HepG2 (cell line): ENCODE data around the gene TNS1. TPM values are rescaled to one million over a fixed set of nuclear protein-coding genes. Genes with fewer than 3 reads are reported as not detected.

Experiments used
- ASH2L ChIP-seq: fragments of 300-600, 200-600 bp; sonication (generic); IDR thresholded peaks from 2 replicates; pipeline ENCODE4 v1.7.0; 2017; ENCODE audit warnings: low read depth, mild to moderate bottlenecking, moderate library complexity, mixed read lengths, low read length; ENCODE audit not compliant: insufficient read length
- DPF2 ChIP-seq: sonication (generic); formaldehyde crosslinking; IDR thresholded peaks from 2 replicates; pipeline ENCODE4 v1.4.0; 2020; ENCODE audit warnings: mild to moderate bottlenecking, low read depth, missing genetic modification reagents, borderline replicate concordance
- FIP1L1 ChIP-seq: fragments of 200-400 bp; formaldehyde crosslinking; IDR thresholded peaks from 2 replicates; pipeline ENCODE4 v1.6.1; 2018; ENCODE audit warnings: low read depth, mild to moderate bottlenecking, low read length, moderate library complexity, borderline replicate concordance; ENCODE audit not compliant: insufficient read depth
- FOSL2 ChIP-seq: sonication (generic); formaldehyde crosslinking; IDR thresholded peaks from 2 replicates; pipeline ENCODE4 v1.4.0; 2020; ENCODE audit warnings: missing genetic modification reagents
- HIVEP1 ChIP-seq: sonication (generic); formaldehyde crosslinking; IDR thresholded peaks from 2 replicates; pipeline ENCODE4 v1.4.0; 2020; ENCODE audit warnings: mild to moderate bottlenecking, missing genetic modification reagents
- KDM2A ChIP-seq: sonication (generic); formaldehyde crosslinking; IDR thresholded peaks from 2 replicates; pipeline ENCODE4 v1.4.0; 2020; ENCODE audit warnings: low read depth, missing genetic modification reagents, borderline replicate concordance
- NPAS2 ChIP-seq: sonication (generic); formaldehyde crosslinking; IDR thresholded peaks from 2 replicates; pipeline ENCODE4 v1.8.0; 2022; ENCODE audit warnings: mild to moderate bottlenecking, missing genetic modification reagents, borderline replicate concordance
- NR2F1 ChIP-seq, 2 experiments: fragments of 450-650 bp in 1 of 2; formaldehyde crosslinking in 1 of 2; IDR thresholded peaks; 2 replicates each; pipeline versions ENCODE4 v1.5.0 to v1.6.1; 2016 to 2020; ENCODE audit warnings: mild to moderate bottlenecking in 1 of 2, missing compliant biosample characterization in 1 of 2, missing genetic modification reagents in 1 of 2, moderate library complexity in 1 of 2
- RXRA ChIP-seq: sonication (generic); formaldehyde crosslinking; IDR thresholded peaks from 2 replicates; pipeline ENCODE4 v1.5.1; 2020; ENCODE audit warnings: missing genetic modification reagents
- SAP130 ChIP-seq: IDR thresholded peaks from 2 replicates; pipeline ENCODE4 v1.6.1; 2016; ENCODE audit warnings: low read depth
- TBL1XR1 ChIP-seq: fragments of 150-350 bp; IDR thresholded peaks from 2 replicates; pipeline ENCODE4 v1.6.1; 2014; ENCODE audit warnings: borderline replicate concordance, low read length; ENCODE audit not compliant: partially characterized antibody
- ZBTB7A ChIP-seq: sonication (generic); formaldehyde crosslinking; IDR thresholded peaks from 2 replicates; pipeline ENCODE4 v1.8.0; 2022; ENCODE audit warnings: mild to moderate bottlenecking, missing genetic modification reagents
- ZIK1 ChIP-seq: sonication (generic); formaldehyde crosslinking; IDR thresholded peaks from 2 replicates; pipeline ENCODE4 v1.5.0; 2020; ENCODE audit warnings: mild to moderate bottlenecking, low read depth, missing genetic modification reagents, borderline replicate concordance
- ZNF264 ChIP-seq: sonication (generic); formaldehyde crosslinking; IDR thresholded peaks from 2 replicates; pipeline ENCODE4 v1.4.0; 2020; ENCODE audit warnings: missing genetic modification reagents
- ZNF292 ChIP-seq: sonication (generic); formaldehyde crosslinking; IDR thresholded peaks from 2 replicates; pipeline ENCODE4 v1.8.1; 2022; ENCODE audit warnings: mild to moderate bottlenecking, low read depth, missing genetic modification reagents, borderline replicate concordance
- polyA plus RNA-seq, 8 experiments: library from polyadenylated mRNA; depleted of rRNA in 3 of 8; stranded (reverse) in 7 of 8; unstranded in 1 of 8; fragments of >200 nt; fragmentation: Illumina TruSeq in 4 of 8; extraction: Trizol in 4 of 8; gene quantifications; 2 replicates each; pipeline versions ENCODE4 v1.2.1 to v1.2.3, GENCODE V29; 2011 to 2016; ENCODE audit warnings: low read depth in 4 of 8, missing spikeins in 1 of 8, mixed read lengths in 1 of 8; ENCODE audit not compliant: insufficient read depth in 1 of 8
- total RNA-seq, 5 experiments: library from RNA; depleted of rRNA; stranded (reverse); fragments of >200 nt; fragmentation: Illumina TruSeq; extraction: Trizol; gene quantifications; 2 replicates each; pipeline ENCODE4 v1.2.3, GENCODE V29; 2016; ENCODE audit warnings: low read depth in 1 of 5
- TF ChIP-seq, protein P1 (sequence below): sonication (generic); formaldehyde crosslinking; conservative IDR thresholded peaks from 2 replicates; pipeline ENCODE4 v1.4.0; 2020; ENCODE audit warnings: mild to moderate bottlenecking, missing genetic modification reagents, moderate library complexity
- TF ChIP-seq, protein P2 (sequence below): sonication (generic); formaldehyde crosslinking; IDR thresholded peaks from 2 replicates; pipeline ENCODE4 v1.5.1; 2020; ENCODE audit warnings: mild to moderate bottlenecking, missing genetic modification reagents, moderate library complexity

The TNS1 gene
- total and polyA plus RNA-seq, 2 of the 13 experiments (the other 11 are each of a cell fraction or from before 2014, with no cell fraction given): 1.9 to 118 TPM

DNA sequence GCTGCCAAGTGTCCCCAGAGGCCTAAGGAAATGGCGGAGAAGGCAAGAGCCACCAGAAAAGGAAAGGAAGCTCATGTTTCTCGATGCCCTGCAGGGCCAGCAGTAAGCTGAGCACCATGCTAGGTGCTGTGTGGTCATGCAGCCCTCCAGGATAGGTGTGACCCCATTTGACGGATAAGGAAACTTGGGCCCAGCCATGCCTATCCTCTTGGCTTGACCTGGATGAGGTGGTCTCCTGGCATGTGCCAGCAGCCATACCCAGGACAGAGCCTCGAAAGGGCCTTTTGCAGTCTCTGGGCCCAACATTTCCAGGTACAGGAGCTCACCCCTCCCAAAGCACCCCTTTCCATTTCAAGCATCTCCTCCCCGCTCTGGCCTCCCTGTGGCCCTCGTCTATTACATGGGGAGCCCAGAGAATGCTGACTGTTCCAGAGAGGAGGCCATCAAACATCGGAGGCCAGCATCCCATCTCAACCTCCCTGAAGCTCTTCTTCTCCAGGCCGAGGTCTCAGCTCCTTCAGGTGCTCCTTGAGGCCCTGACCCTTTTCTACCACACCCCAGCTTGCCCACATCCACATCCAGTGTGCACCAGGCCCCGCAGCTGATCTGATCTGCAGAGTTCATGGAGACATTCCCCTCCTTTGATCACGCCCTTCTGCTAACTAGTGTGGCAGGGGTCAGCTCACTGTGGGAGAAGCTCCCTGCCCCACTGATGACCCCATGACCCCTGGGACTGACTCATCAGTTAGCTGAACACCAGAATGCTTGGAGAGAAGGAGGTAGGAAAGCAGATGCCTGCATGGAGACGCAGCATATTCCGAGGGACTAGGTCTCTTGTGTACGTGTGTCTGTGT lies 208.4 kb downstream of the TNS1 start (continued):
- TF ChIP-seq ZNF264 (CRISPR knock-in tag) (peak; percentile 57; the same call in 1 of the 2 replicates), DPF2 (peak; percentile 42; the same call in 1 of the 2 replicates), TBL1XR1 (peak; percentile 40), RXRA (CRISPR knock-in tag) (peak; percentile 63; the same call in 1 of the 2 replicates), ZBTB7A (CRISPR knock-in tag) (peak; percentile 68; the same call in 1 of the 2 replicates), SAP130 (CRISPR knock-in tag) (peak; percentile 49), NR2F1 (CRISPR knock-in tag; IDR thresholded peaks at IDR 0.05) (peak; percentile 97 to 98), FOSL2 (CRISPR knock-in tag) (peak; percentile 91), ASH2L (no peak), ZNF292 (peak; percentile 67; the same call in 1 of the 2 replicates), HIVEP1 (CRISPR knock-in tag) (peak; percentile 37; the same call in 1 of the 2 replicates), FIP1L1 (no peak), KDM2A (CRISPR knock-in tag) (0 out of 2 replicates have a peak, but pooled peaks have one; percentile 2), NPAS2 (CRISPR knock-in tag) (0 out of 2 replicates have a peak, but pooled peaks have one; percentile 85), ZIK1 (CRISPR knock-in tag) (no peak)
- TF ChIP-seq, protein P1, sequence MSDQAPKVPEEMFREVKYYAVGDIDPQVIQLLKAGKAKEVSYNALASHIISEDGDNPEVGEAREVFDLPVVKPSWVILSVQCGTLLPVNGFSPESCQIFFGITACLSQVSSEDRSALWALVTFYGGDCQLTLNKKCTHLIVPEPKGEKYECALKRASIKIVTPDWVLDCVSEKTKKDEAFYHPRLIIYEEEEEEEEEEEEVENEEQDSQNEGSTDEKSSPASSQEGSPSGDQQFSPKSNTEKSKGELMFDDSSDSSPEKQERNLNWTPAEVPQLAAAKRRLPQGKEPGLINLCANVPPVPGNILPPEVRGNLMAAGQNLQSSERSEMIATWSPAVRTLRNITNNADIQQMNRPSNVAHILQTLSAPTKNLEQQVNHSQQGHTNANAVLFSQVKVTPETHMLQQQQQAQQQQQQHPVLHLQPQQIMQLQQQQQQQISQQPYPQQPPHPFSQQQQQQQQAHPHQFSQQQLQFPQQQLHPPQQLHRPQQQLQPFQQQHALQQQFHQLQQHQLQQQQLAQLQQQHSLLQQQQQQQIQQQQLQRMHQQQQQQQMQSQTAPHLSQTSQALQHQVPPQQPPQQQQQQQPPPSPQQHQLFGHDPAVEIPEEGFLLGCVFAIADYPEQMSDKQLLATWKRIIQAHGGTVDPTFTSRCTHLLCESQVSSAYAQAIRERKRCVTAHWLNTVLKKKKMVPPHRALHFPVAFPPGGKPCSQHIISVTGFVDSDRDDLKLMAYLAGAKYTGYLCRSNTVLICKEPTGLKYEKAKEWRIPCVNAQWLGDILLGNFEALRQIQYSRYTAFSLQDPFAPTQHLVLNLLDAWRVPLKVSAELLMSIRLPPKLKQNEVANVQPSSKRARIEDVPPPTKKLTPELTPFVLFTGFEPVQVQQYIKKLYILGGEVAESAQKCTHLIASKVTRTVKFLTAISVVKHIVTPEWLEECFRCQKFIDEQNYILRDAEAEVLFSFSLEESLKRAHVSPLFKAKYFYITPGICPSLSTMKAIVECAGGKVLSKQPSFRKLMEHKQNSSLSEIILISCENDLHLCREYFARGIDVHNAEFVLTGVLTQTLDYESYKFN (CRISPR knock-in tag): peak; percentile 71
- TF ChIP-seq, protein P2, sequence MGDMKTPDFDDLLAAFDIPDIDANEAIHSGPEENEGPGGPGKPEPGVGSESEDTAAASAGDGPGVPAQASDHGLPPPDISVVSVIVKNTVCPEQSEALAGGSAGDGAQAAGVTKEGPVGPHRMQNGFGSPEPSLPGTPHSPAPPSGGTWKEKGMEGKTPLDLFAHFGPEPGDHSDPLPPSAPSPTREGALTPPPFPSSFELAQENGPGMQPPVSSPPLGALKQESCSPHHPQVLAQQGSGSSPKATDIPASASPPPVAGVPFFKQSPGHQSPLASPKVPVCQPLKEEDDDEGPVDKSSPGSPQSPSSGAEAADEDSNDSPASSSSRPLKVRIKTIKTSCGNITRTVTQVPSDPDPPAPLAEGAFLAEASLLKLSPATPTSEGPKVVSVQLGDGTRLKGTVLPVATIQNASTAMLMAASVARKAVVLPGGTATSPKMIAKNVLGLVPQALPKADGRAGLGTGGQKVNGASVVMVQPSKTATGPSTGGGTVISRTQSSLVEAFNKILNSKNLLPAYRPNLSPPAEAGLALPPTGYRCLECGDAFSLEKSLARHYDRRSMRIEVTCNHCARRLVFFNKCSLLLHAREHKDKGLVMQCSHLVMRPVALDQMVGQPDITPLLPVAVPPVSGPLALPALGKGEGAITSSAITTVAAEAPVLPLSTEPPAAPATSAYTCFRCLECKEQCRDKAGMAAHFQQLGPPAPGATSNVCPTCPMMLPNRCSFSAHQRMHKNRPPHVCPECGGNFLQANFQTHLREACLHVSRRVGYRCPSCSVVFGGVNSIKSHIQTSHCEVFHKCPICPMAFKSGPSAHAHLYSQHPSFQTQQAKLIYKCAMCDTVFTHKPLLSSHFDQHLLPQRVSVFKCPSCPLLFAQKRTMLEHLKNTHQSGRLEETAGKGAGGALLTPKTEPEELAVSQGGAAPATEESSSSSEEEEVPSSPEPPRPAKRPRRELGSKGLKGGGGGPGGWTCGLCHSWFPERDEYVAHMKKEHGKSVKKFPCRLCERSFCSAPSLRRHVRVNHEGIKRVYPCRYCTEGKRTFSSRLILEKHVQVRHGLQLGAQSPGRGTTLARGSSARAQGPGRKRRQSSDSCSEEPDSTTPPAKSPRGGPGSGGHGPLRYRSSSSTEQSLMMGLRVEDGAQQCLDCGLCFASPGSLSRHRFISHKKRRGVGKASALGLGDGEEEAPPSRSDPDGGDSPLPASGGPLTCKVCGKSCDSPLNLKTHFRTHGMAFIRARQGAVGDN (CRISPR knock-in tag): peak; percentile 72
